Fibroblast of the aortic adventitia (primary cell): ENCODE measurements around the gene NRGN. TPM values are rescaled to one million over a fixed set of nuclear protein-coding genes. Genes with fewer than 3 reads are reported as not detected.

Source experiments
- DNase-seq: peaks from one replicate; pipeline ENCODE4 v3.0.0-alpha.2; 2010; ENCODE audit warnings: low read depth
- H3K4me3 ChIP-seq: 2 replicates; pipeline ENCODE4 v1.5.1; 2011; ENCODE audit warnings: low read depth, mild to moderate bottlenecking, control low read depth, low read length, moderate library complexity
- CTCF ChIP-seq: IDR thresholded peaks from 2 replicates; pipeline ENCODE4 v1.5.1; 2011; ENCODE audit warnings: mild to moderate bottlenecking, low read length, control low read depth, inconsistent platforms; ENCODE audit not compliant: insufficient read depth
- total RNA-seq: library from RNA; depleted of rRNA; stranded (reverse); fragments of >200 nt; gene quantifications from 2 replicates; pipeline ENCODE4 v1.2.3, GENCODE V29; 2012; ENCODE audit warnings: low replicate concordance

The NRGN gene
- total RNA-seq, 1 donor: 0.27 TPM

GRCh38 chr11:124724979-124725718, 14.6 kb upstream of the NRGN start:
- no peak for DNase-seq
- TF ChIP-seq CTCF: no peak
- no peak overlapping the region for H3K4me3 ChIP-seq

- peak; percentile 54 for DNase-seq
- TF ChIP-seq CTCF: no peak
- no peak overlapping the region for H3K4me3 ChIP-seq
These were observed 14.0 kb upstream of the NRGN start for GRCh38 chr11:124725719-124726105.

GRCh38 chr11:124727474-124727873, 12.3 kb upstream of the NRGN start:
- DNase-seq: no peak
- H3K4me3 ChIP-seq: no peak overlapping the region
- TF ChIP-seq CTCF: no peak

- H3K4me3 ChIP-seq: no peak overlapping the region
- no peak for DNase-seq
- no peak for TF ChIP-seq CTCF
These were observed 11.6 kb upstream of the NRGN start for GRCh38 chr11:124728134-124728533.

- TF ChIP-seq CTCF: no peak
- no peak for DNase-seq
- H3K4me3 ChIP-seq: no peak overlapping the region
These were observed 10.2 kb upstream of the NRGN start for GRCh38 chr11:124729571-124729970.

- no peak for TF ChIP-seq CTCF
- no peak overlapping the region for H3K4me3 ChIP-seq
- DNase-seq: no peak
These were observed 7.5 kb upstream of the NRGN start for GRCh38 chr11:124732230-124732629.

- DNase-seq: no peak
- no peak for TF ChIP-seq CTCF
- H3K4me3 ChIP-seq: no peak overlapping the region
These were observed 3.0 kb upstream of the NRGN start for GRCh38 chr11:124736736-124737135.
